ENCODE measurements around the gene LDLRAD4.

Gene LDLRAD4

GRCh38 chr18:13206301-13206700 is 12.3 kb upstream of the LDLRAD4 start:
- DNase-seq, result no peak

- no peak for DNase-seq
Measured at GRCh38 chr18:13207294-13207693, 11.3 kb upstream of the LDLRAD4 start.

GRCh38 chr18:13211534-13211933 is 7.0 kb upstream of the LDLRAD4 start:
- no peak for DNase-seq

- DNase-seq, result no peak
Measured at GRCh38 chr18:13213036-13213795, 5.3 kb upstream of the LDLRAD4 start.

- no peak for DNase-seq
Measured at GRCh38 chr18:13214609-13215008, 4.0 kb upstream of the LDLRAD4 start.

GRCh38 chr18:13216092-13216582 is 2.4 kb upstream of the LDLRAD4 start:
- DNase-seq, result peak; percentile 55 to 70

GRCh38 chr18:13216711-13217465 is 1.7 kb upstream of the LDLRAD4 start:
- peak; percentile 53 to 61 for DNase-seq

- peak; percentile 57 to 62 for DNase-seq
Measured at GRCh38 chr18:13217466-13217961, 1.0 kb upstream of the LDLRAD4 start.

GRCh38 chr18:13217971-13218367 is 591 bp upstream of the LDLRAD4 start:
- DNase-seq, result peak; percentile 7 to 37

GRCh38 chr18:13218997-13219396 is 437 bp downstream of the LDLRAD4 start:
- no peak for DNase-seq

GRCh38 chr18:13219593-13220159 is 1.1 kb downstream of the LDLRAD4 start:
- DNase-seq, result no peak

- DNase-seq, result no peak
Measured at GRCh38 chr18:13220361-13220991, 1.9 kb downstream of the LDLRAD4 start.

GRCh38 chr18:13221869-13222855 is 3.6 kb downstream of the LDLRAD4 start:
- DNase-seq, result no peak

GRCh38 chr18:13222856-13223281 is 4.3 kb downstream of the LDLRAD4 start:
- DNase-seq, result no peak

GRCh38 chr18:13223311-13224143 is 5.0 kb downstream of the LDLRAD4 start:
- DNase-seq, result no peak

- no peak for DNase-seq
Measured at GRCh38 chr18:13225261-13225660, 6.7 kb downstream of the LDLRAD4 start.

- DNase-seq, result no peak
Measured at GRCh38 chr18:13226533-13227144, 8.1 kb downstream of the LDLRAD4 start.

- DNase-seq, result no peak
Measured at GRCh38 chr18:13227910-13228309, 9.3 kb downstream of the LDLRAD4 start.

GRCh38 chr18:13229001-13229671 is 10.6 kb downstream of the LDLRAD4 start:
- DNase-seq, result no peak

GRCh38 chr18:13231151-13231550 is 12.6 kb downstream of the LDLRAD4 start:
- DNase-seq, result no peak

All from activated CD4-positive, alpha-beta T cell treated with anti-CD3 and anti-CD28 coated beads, Interleukin-2, amount 50 U/mL, for 48 hours (primary cell).